Measurements from ENCODE around the gene PLD5. TPM values are rescaled to one million over a fixed set of nuclear protein-coding genes. Genes with fewer than 3 reads are reported as not detected.

The PLD5 gene
- total RNA-seq (1 to 10 TPM in 2 of 4 donors, under 1 TPM in 2; 0.27 to 1.5 (median 0.95) TPM), polyA plus RNA-seq (under 1 TPM in 1 of 3 donors, not detected in 2; 0.15 TPM)

DNA sequence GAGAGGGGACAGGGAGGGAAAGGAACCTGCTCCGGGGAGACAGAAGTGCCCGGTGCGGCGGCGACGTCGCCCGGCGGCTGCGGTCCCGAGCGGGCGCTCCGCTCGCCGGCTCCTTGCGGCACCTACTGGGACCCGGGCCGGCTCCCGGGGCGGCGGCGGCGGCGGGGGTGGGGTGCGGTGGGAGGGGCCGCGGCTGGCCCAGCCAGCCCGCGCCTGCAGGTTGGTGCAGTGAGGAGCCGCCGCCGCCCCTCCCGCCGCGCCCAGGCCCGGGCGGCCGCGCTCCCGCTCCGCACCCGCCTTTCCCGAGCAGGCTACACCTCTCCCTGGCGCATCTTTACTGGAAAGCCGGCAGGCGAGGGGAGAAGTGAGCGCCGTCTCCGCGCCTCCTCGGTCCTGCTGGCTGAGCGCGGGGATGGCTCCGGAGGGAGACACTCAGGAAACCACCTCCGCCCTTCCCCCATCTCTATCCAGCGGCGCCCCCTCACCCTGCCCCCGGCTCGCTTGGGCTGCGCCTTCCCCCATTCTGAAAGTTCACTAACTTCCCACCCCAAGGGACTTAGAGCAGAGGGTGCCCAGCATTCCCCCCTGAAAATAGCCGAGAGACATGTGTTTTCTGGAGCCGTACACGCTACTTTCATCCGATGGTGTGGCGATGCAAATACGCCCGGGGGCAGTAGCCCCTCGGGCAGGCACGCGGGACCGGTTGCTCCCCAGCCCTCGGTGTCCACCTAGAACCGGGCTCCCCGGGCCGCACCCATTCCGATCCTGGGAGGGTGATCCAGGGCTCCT is at the start of gene PLD5:
Gene PLD5, minus strand, starts transcription at position 127 of the 789 bp plus-strand sequence.
- peaks cover 0 to 20% (median 19%) of the 10 kb centered on the region in 4 donors for H3K4me1 ChIP-seq
- no peak for DNase-seq
- peaks cover 18 to 71% (median 28%) of the 10 kb centered on the region in 3 donors for H3K27me3 ChIP-seq
- intact Hi-C loops (cut with DNase I): no loop called here
- WGBS, 2 donors: 1% methylated on average over 77 of the region's 77 CpGs
- no peaks in the 10 kb centered on the region for H3K36me3 ChIP-seq
- no peak within 1 kb of the TSS for H3K27ac ChIP-seq
- peak within 1 kb of the TSS in 3 of 4 donors; percentile 32 to 44 (median 41) for H3K4me3 ChIP-seq
- H3K9me3 ChIP-seq: no peaks in the 10 kb centered on the region
- TF ChIP-seq CTCF (IDR thresholded peaks at IDR 0.05) (no peak), POLR2A (IDR thresholded peaks at IDR 0.05) (no peak), EP300 (IDR thresholded peaks at IDR 0.05) (no peak), POLR2AphosphoS5 (IDR thresholded peaks at IDR 0.05) (no peak)

- H3K4me1 ChIP-seq: no peaks in the 10 kb centered on the region
- no peak for TF ChIP-seq POLR2AphosphoS5 (IDR thresholded peaks at IDR 0.05)
- TF ChIP-seq POLR2A (IDR thresholded peaks at IDR 0.05): no peak
- TF ChIP-seq EP300 (IDR thresholded peaks at IDR 0.05): no peak
- no peak for TF ChIP-seq CTCF (IDR thresholded peaks at IDR 0.05)
- intact Hi-C loops (cut with DNase I): no loop called here
These were observed 45.4 kb upstream of the PLD5 start for GRCh38 chr1:242569867-242570266.

DNA sequence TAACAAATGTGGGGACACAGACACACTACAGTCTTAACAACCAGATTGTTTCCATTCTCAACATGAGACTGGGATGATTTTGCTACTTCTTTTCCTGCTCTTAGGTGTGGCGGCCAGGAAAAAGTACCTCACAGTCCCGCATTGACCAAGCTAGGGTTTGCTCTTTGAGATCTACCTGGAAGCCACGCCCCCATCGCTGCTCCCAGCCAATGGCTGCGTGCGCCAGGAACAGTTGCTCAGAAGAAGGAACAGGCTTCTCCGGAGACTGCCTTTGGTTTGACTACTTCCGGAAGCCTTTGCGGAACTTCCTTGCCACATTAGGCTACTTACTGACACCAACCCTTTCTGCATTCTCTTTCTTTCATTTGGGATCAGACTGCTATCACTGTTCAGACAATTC is 44.2 kb upstream of the PLD5 start:
- H3K36me3 ChIP-seq: no peaks in the 10 kb centered on the region
- WGBS, 2 donors: 87 to 92% methylated on average over 9 of the region's 9 CpGs
- H3K9me3 ChIP-seq: peaks cover 0 to 6% (median 0%) of the 10 kb centered on the region in 4 donors
- intact Hi-C loops (cut with DNase I): no loop called here
- no peaks in the 10 kb centered on the region for H3K4me1 ChIP-seq
- no peak overlapping the region for H3K4me3 ChIP-seq
- H3K27ac ChIP-seq: no peak overlapping the region
- H3K27me3 ChIP-seq: no peaks in the 10 kb centered on the region
- TF ChIP-seq CTCF (IDR thresholded peaks at IDR 0.05) (no peak), POLR2AphosphoS5 (IDR thresholded peaks at IDR 0.05) (no peak), POLR2A (IDR thresholded peaks at IDR 0.05) (no peak), EP300 (IDR thresholded peaks at IDR 0.05) (no peak)
- no peak for DNase-seq

More at GRCh38 chr1:242569867-242570266, 45.4 kb upstream of the PLD5 start:
- WGBS, 2 donors: 80 to 84% methylated on average over 1 of the region's 1 CpG
- Histone ChIP-seq H3K9me3 (peaks cover 0 to 6% (median 0%) of the 10 kb centered on the region in 4 donors), H3K27ac (no peak overlapping the region), H3K4me3 (no peak overlapping the region), H3K36me3 (no peaks in the 10 kb centered on the region), H3K27me3 (no peaks in the 10 kb centered on the region)
- DNase-seq: no peak

DNA sequence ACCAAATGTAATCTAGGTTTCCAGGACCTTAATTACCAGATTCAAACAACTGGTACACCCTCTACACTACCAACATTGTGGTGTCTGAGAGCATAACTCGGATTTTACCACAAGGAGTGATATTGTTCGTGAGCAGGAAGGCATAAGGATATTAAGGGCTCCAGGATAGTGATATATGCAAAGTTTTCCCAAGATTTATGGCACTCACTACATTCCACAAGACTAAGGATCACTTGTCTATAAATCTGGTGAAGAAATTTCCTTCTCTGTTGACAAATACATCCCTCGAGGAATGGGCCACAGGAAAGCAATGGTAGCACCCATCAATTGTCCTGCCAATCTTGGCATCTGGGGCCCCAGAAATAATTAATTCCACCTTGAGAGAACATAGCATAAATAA is 43.1 kb upstream of the PLD5 start:
- H3K27me3 ChIP-seq: no peaks in the 10 kb centered on the region
- intact Hi-C loops (cut with DNase I): no loop called here
- 46 to 58% methylated on average over 3 of the region's 3 CpGs for WGBS, 2 donors

More for the DNA sequence above, 43.1 kb upstream of the PLD5 start:
- H3K4me3 ChIP-seq: no peak overlapping the region
- no peaks in the 10 kb centered on the region for H3K36me3 ChIP-seq
- DNase-seq: no peak
- H3K27ac ChIP-seq: no peak overlapping the region
- H3K4me1 ChIP-seq: no peaks in the 10 kb centered on the region
- H3K9me3 ChIP-seq: peaks cover 0 to 6% (median 0%) of the 10 kb centered on the region in 4 donors
- no peak for TF ChIP-seq POLR2AphosphoS5 (IDR thresholded peaks at IDR 0.05)
- TF ChIP-seq POLR2A (IDR thresholded peaks at IDR 0.05): no peak
- TF ChIP-seq EP300 (IDR thresholded peaks at IDR 0.05): no peak
- no peak for TF ChIP-seq CTCF (IDR thresholded peaks at IDR 0.05)
